ENCODE measurements around the gene LHB. TPM values are rescaled to one million over a fixed set of nuclear protein-coding genes. Genes with fewer than 3 reads are reported as not detected.

LHB gene
- polyA plus RNA-seq, 1 donor: not detected

Other genes with a start within 250 kb of the LHB start
- gene BCAT2, start 206.1 kb downstream of the LHB start, polyA plus RNA-seq: 76.4 TPM
- 78.1 TPM for gene HSD17B14, start 180.6 kb downstream of the LHB start, polyA plus RNA-seq
- gene PLEKHA4, start 148.5 kb downstream of the LHB start, polyA plus RNA-seq: 14.5 TPM
- gene PPP1R15A, start 144.7 kb downstream of the LHB start, polyA plus RNA-seq: 80.5 TPM
- gene TULP2, start 118.3 kb downstream of the LHB start, polyA plus RNA-seq: 0.28 TPM
- gene NUCB1, start 116.8 kb downstream of the LHB start, polyA plus RNA-seq: 237 TPM
- 5.2 TPM for gene DHDH, start 83.4 kb downstream of the LHB start, polyA plus RNA-seq
- gene BAX, start 62.2 kb downstream of the LHB start, polyA plus RNA-seq: 129 TPM
- gene FTL, start 51.8 kb downstream of the LHB start, polyA plus RNA-seq: 6,937 TPM
- 39.1 TPM for gene GYS1, start 23.8 kb downstream of the LHB start, polyA plus RNA-seq
- 65.0 TPM for gene RUVBL2, start 23.2 kb downstream of the LHB start, polyA plus RNA-seq
- not detected for gene CGB3, start 7.2 kb upstream of the LHB start, polyA plus RNA-seq
- not detected for gene CGB2, start 14.8 kb upstream of the LHB start, polyA plus RNA-seq
- gene CGB1, start 19.8 kb upstream of the LHB start, polyA plus RNA-seq: not detected
- not detected for gene CGB5, start 26.8 kb upstream of the LHB start, polyA plus RNA-seq
- gene CGB8, start 32.0 kb upstream of the LHB start, polyA plus RNA-seq: not detected
- 0.06 TPM for gene CGB7, start 40.7 kb upstream of the LHB start, polyA plus RNA-seq
- 0.16 TPM for gene NTF4, start 47.7 kb upstream of the LHB start, polyA plus RNA-seq
- gene KCNA7, start 55.6 kb upstream of the LHB start, polyA plus RNA-seq: 0.01 TPM
- 295 TPM for gene SNRNP70, start 68.4 kb upstream of the LHB start, polyA plus RNA-seq
- 7.8 TPM for gene LIN7B, start 97.3 kb upstream of the LHB start, polyA plus RNA-seq
- 1.4 TPM for gene C19orf73, start 102.1 kb upstream of the LHB start, polyA plus RNA-seq
- gene PPFIA3, start 102.5 kb upstream of the LHB start, polyA plus RNA-seq: 5.9 TPM
- 1.8 TPM for gene HRC, start 138.3 kb upstream of the LHB start, polyA plus RNA-seq
- gene TRPM4, start 140.7 kb upstream of the LHB start, polyA plus RNA-seq: 17.5 TPM

All from large intestine (tissue), 1 donor.